ENCODE data around the gene DNAI2.

DNAI2 gene

GRCh38 chr17:74316220-74316619, 42.2 kb downstream of the DNAI2 start:
- DNase-seq: no peak

- DNase-seq: no peak
Observed at GRCh38 chr17:74317071-74317470, 43.0 kb downstream of the DNAI2 start.

GRCh38 chr17:74318391-74318790, 44.4 kb downstream of the DNAI2 start:
- DNase-seq: no peak

- no peak for DNase-seq
Observed at GRCh38 chr17:74324521-74324920, 50.5 kb downstream of the DNAI2 start.

GRCh38 chr17:74325376-74325742, 51.3 kb downstream of the DNAI2 start:
- no peak for DNase-seq

- no peak for DNase-seq
Observed at GRCh38 chr17:74325743-74326379, 51.8 kb downstream of the DNAI2 start, which contains the start of gene KIF19. Gene KIF19 (plus strand): TSS chr17:74326226. CDS start chr17:74326350, 124 bp downstream.

- no peak for DNase-seq
Observed at GRCh38 chr17:74326506-74326905, 52.5 kb downstream of the DNAI2 start.

- DNase-seq: no peak
Observed at GRCh38 chr17:74328487-74328886, 54.5 kb downstream of the DNAI2 start.

- no peak for DNase-seq
Observed at GRCh38 chr17:74329378-74329777, 55.3 kb downstream of the DNAI2 start.

GRCh38 chr17:74330446-74330845, 56.4 kb downstream of the DNAI2 start:
- DNase-seq: no peak

GRCh38 chr17:74332017-74332650, 58.1 kb downstream of the DNAI2 start:
- DNase-seq: no peak

- DNase-seq: peak; percentile 58
Observed at GRCh38 chr17:74332763-74333283, 58.8 kb downstream of the DNAI2 start.

- no peak for DNase-seq
Observed at GRCh38 chr17:74334393-74335039, 60.5 kb downstream of the DNAI2 start.

GRCh38 chr17:74335529-74336062, 61.6 kb downstream of the DNAI2 start:
- DNase-seq: no peak

- DNase-seq: no peak
Observed at GRCh38 chr17:74336307-74336706, 62.3 kb downstream of the DNAI2 start.

- no peak for DNase-seq
Observed at GRCh38 chr17:74337834-74338500, 63.9 kb downstream of the DNAI2 start.

- DNase-seq: no peak
Observed at GRCh38 chr17:74339537-74340195, 65.6 kb downstream of the DNAI2 start.

- DNase-seq: no peak
Observed at GRCh38 chr17:74340470-74341023, 66.5 kb downstream of the DNAI2 start.

GRCh38 chr17:74342224-74342623, 68.2 kb downstream of the DNAI2 start:
- DNase-seq: no peak

GRCh38 chr17:74343121-74343520, 69.1 kb downstream of the DNAI2 start:
- no peak for DNase-seq

GRCh38 chr17:74343526-74344284, 69.7 kb downstream of the DNAI2 start:
- no peak for DNase-seq

GRCh38 chr17:74344658-74345057, 70.6 kb downstream of the DNAI2 start:
- DNase-seq: no peak
